K562 (cell line): ENCODE results near the gene FAM24A. TPM values are rescaled to one million over a fixed set of nuclear protein-coding genes. Genes with fewer than 3 reads are reported as not detected.

Experiments
- ATAC-seq: fragments of 200-7000 bp; cut with Tn5 transposase; 3 replicates; pipeline ENCODE4 v1.9.1; 2020; ENCODE audit warnings: moderate library complexity
- BruUV-seq: library from RNA; stranded (reverse); fragments of 400-500 nt; replicated peaks from 2 replicates; lab custom pipeline; 2021; lab: Mats Ljungman, UMichigan
- CTCF ChIA-PET: fragments of 300-600 bp; formaldehyde crosslinking; extraction: SDS; loops from one replicate; lab custom pipeline; 2021; ENCODE audit warnings: low intra/inter-chr PET ratio; lab: Yijun Ruan, JAX
- POLR2A ChIA-PET: fragments of 300-600, 350-650 bp; sonication (Branson Sonifier 250); formaldehyde crosslinking; extraction: SDS; loops from one replicate; lab custom pipeline; 2021; ENCODE audit warnings: antibody characterized with exemption, inconsistent platforms; lab: Yijun Ruan, JAX
- DNase-seq, 4 experiments: peaks; one replicate each; pipeline versions ENCODE4 v3.0.0 to v3.0.0-alpha.2; 2011 to 2018; ENCODE audit warnings: low spot score in 3 of 4, mixed read lengths in 3 of 4; ENCODE audit errors: extremely low read depth in 1 of 4
- FAIRE-seq: peaks from 2 replicates; lab custom pipeline; 2011; peaks lifted over from hg19 to GRCh38; lab: Jason Lieb, UNC
- H2AFZ ChIP-seq: 2 replicates; pipeline ENCODE4 v1.6.0; 2011; ENCODE audit warnings: low read depth, low read length, control low read depth, inconsistent platforms
- H3K27ac ChIP-seq: fragments of 200-600 bp; 3 replicates; pipeline ENCODE4 v1.8.0; 2011; ENCODE audit warnings: low read depth, mild to moderate bottlenecking, control low read depth, inconsistent platforms, low read length, moderate library complexity, mixed read lengths; ENCODE audit errors: extremely low read depth
- H3K27me3 ChIP-seq, 2 experiments: fragments of 300-600 bp in 1 of 2; 2 replicates in 1 of 2; 3 replicates in 1 of 2; pipeline versions ENCODE4 v1.6.0 to v1.8.0; 2011; ENCODE audit warnings: inconsistent platforms in 2 of 2, low read length in 2 of 2, mild to moderate bottlenecking in 1 of 2, mixed read lengths in 1 of 2, moderate library complexity in 1 of 2; ENCODE audit not compliant: control insufficient read depth in 2 of 2, insufficient read depth in 2 of 2
- H3K36me3 ChIP-seq: fragments of 300-600 bp; 3 replicates; pipeline ENCODE4 v1.8.0; 2011; ENCODE audit warnings: mild to moderate bottlenecking, low read length, inconsistent platforms; ENCODE audit not compliant: control insufficient read depth, insufficient read depth
- H3K4me1 ChIP-seq, 2 experiments: fragments of 200-600 bp in 1 of 2; replicated peaks in 1 of 2; 2 replicates in 1 of 2; 3 replicates in 1 of 2; pipeline versions ENCODE4 v1.5.1 to v1.8.0; 2011; ENCODE audit warnings: inconsistent platforms in 2 of 2, low read length in 2 of 2, mild to moderate bottlenecking in 1 of 2, mixed read lengths in 1 of 2, moderate library complexity in 1 of 2; ENCODE audit not compliant: control insufficient read depth in 2 of 2, insufficient read depth in 2 of 2
- H3K4me2 ChIP-seq: 2 replicates; pipeline ENCODE4 v1.6.1; 2011; ENCODE audit warnings: low read length, control low read depth, inconsistent platforms, mixed read lengths; ENCODE audit not compliant: insufficient read depth
- H3K4me3 ChIP-seq: fragments of 200-600 bp; sonication (generic), shearing (Covaris generic); 2 replicates; pipeline ENCODE4 v1.5.1; 2016; ENCODE audit warnings: control low read depth, inconsistent platforms
- H3K79me2 ChIP-seq: fragments of 200-600 bp; 3 replicates; pipeline ENCODE4 v1.8.0; 2011; ENCODE audit warnings: low read length, inconsistent platforms; ENCODE audit not compliant: control insufficient read depth, insufficient read depth
- H3K9ac ChIP-seq, 2 experiments: 2 replicates each; pipeline versions ENCODE4 v1.6.0 to v1.6.1; 2011; ENCODE audit warnings: low read depth in 2 of 2, low read length in 2 of 2, control low read depth in 1 of 2, inconsistent platforms in 1 of 2, mild to moderate bottlenecking in 1 of 2, mixed read lengths in 1 of 2; ENCODE audit not compliant: insufficient read depth in 1 of 2
- H3K9me1 ChIP-seq: one replicate; pipeline ENCODE4 v1.6.0; 2011; ENCODE audit warnings: inconsistent platforms, mild to moderate bottlenecking, low read length, moderate library complexity; ENCODE audit not compliant: control insufficient read depth, insufficient read depth
- H3K9me3 ChIP-seq: replicated peaks from 2 replicates; pipeline ENCODE4 v1.5.1; 2011; ENCODE audit warnings: low read depth, low read length, inconsistent platforms; ENCODE audit not compliant: control insufficient read depth, insufficient read depth
- H4K20me1 ChIP-seq: replicated peaks from 2 replicates; pipeline ENCODE4 v1.6.1; 2011; ENCODE audit warnings: low read length, inconsistent platforms, mixed read lengths; ENCODE audit not compliant: control insufficient read depth, insufficient read depth
- ADNP ChIP-seq: fragments of 200-800 bp; sonication (Bioruptor generic); IDR thresholded peaks from 2 replicates; pipeline ENCODE4 v1.6.1; 2016; ENCODE audit warnings: missing genetic modification characterization, missing compliant biosample characterization
- ESRRA ChIP-seq: fragments of 450-650 bp; IDR thresholded peaks from 2 replicates; pipeline ENCODE4 v1.6.1; 2014; ENCODE audit warnings: low read depth, mild to moderate bottlenecking, moderate library complexity, borderline replicate concordance
- HDAC6 ChIP-seq: IDR thresholded peaks from 2 replicates; pipeline ENCODE4 v1.6.1; 2012; ENCODE audit warnings: low read depth, mild to moderate bottlenecking, control low read depth, inconsistent platforms, low read length, moderate library complexity
- KHSRP ChIP-seq: fragments of 450-650 bp; IDR thresholded peaks from 2 replicates; pipeline ENCODE4 v1.6.1; 2017
- NR2C2 ChIP-seq, 2 experiments: fragments of 200-800 bp in 1 of 2; sonication (Bioruptor generic) in 1 of 2; sonication (generic) in 1 of 2; formaldehyde crosslinking in 1 of 2; IDR thresholded peaks; 2 replicates each; pipeline versions ENCODE4 v1.6.1 to v1.8.0; 2016 to 2022; ENCODE audit warnings: mild to moderate bottlenecking in 1 of 2, missing compliant biosample characterization in 1 of 2, missing genetic modification characterization in 1 of 2, missing genetic modification reagents in 1 of 2
- PHF20 ChIP-seq: fragments of 450-650 bp; IDR thresholded peaks from 2 replicates; pipeline ENCODE4 v1.6.1; 2018; ENCODE audit not compliant: partially characterized antibody
- ZNF134 ChIP-seq: fragments of 250-450 bp; sonication (Bioruptor Pico); conservative IDR thresholded peaks from 2 replicates; pipeline ENCODE4 v1.4.0; 2020
- WGBS: fragments of 100-300 bp; shearing (Covaris generic); methylation state at CpG from one replicate; pipeline ENCODE4 v1.1.6; 2016; ENCODE audit warnings: low coverage, mixed read lengths; ENCODE audit not compliant: insufficient coverage; ENCODE audit errors: missing lambda C conversion rate; 5-methylcytosine and 5-hydroxymethylcytosine counted together
- in situ Hi-C: fragments of 300-500 bp; cut with MboI; formaldehyde crosslinking; loops from 4 replicates; pipeline ENCODE4 v1.15.0; 2018; ENCODE audit warnings: inconsistent platforms, mixed read lengths
- intact Hi-C: fragments of 100-400 bp; cut with micrococcal nuclease; formaldehyde crosslinking; loops from 2 replicates; pipeline ENCODE4 v1.14.2; 2022
- polyA plus RNA-seq, 8 experiments: library from polyadenylated mRNA; depleted of rRNA in 4 of 8; stranded (reverse) in 5 of 8; unstranded in 3 of 8; fragments of >200 nt; fragmentation: Nextera tagmentation in 2 of 8; fragmentation: Illumina TruSeq in 1 of 8; extraction: Ambion mirVana in 2 of 8; extraction: Trizol in 1 of 8; gene quantifications; 2 replicates each; pipeline versions ENCODE4 v1.2.1 to v1.2.3, GENCODE V29; 2011 to 2014; ENCODE audit warnings: inconsistent platforms in 1 of 8, missing spikeins in 1 of 8
- total RNA-seq, 7 experiments: library from RNA; depleted of rRNA in 6 of 7; stranded (reverse); fragments of >200 nt in 6 of 7; fragmentation: Illumina TruSeq in 2 of 7; extraction: Trizol in 2 of 7; gene quantifications; 2 replicates each; pipeline versions ENCODE4 v1.2.1 to v1.2.3, GENCODE V29; 2011 to 2021; ENCODE audit warnings: low replicate concordance in 1 of 7
- TF ChIP-seq, protein P1 (sequence below): fragments of 450-650 bp; IDR thresholded peaks from 2 replicates; pipeline ENCODE4 v1.6.1; 2016; ENCODE audit warnings: mild to moderate bottlenecking
- TF ChIP-seq, protein P2 (sequence below): sonication (generic); formaldehyde crosslinking; IDR thresholded peaks from 2 replicates; pipeline ENCODE4 v1.5.0; 2020; ENCODE audit warnings: missing genetic modification reagents
- TF ChIP-seq, protein P3 (sequence below): fragments of 450-650 bp; IDR thresholded peaks from 2 replicates; pipeline ENCODE4 v1.6.1; 2014; ENCODE audit warnings: low read depth, mild to moderate bottlenecking, moderate library complexity, borderline replicate concordance
- TF ChIP-seq, protein P4 (sequence below): fragments of 250-450 bp; sonication (Bioruptor Pico); IDR thresholded peaks from 2 replicates; pipeline ENCODE4 v1.8.0; 2021; ENCODE audit warnings: moderate library complexity, mild to moderate bottlenecking, inconsistent platforms
- TF ChIP-seq, protein P5 (sequence below): sonication (generic); formaldehyde crosslinking; IDR thresholded peaks from 2 replicates; pipeline ENCODE4 v1.8.0; 2022; ENCODE audit warnings: mild to moderate bottlenecking, missing genetic modification reagents
- TF ChIP-seq, protein P6 (sequence below): fragments of 450-650 bp; IDR thresholded peaks from 2 replicates; pipeline ENCODE4 v1.6.1; 2017; ENCODE audit warnings: antibody characterized with exemption

Gene FAM24A
- total and polyA plus RNA-seq, 9 of the 15 experiments (the other 6 are each of a cell fraction or from before 2014, with no cell fraction given) = not detected

DNA sequence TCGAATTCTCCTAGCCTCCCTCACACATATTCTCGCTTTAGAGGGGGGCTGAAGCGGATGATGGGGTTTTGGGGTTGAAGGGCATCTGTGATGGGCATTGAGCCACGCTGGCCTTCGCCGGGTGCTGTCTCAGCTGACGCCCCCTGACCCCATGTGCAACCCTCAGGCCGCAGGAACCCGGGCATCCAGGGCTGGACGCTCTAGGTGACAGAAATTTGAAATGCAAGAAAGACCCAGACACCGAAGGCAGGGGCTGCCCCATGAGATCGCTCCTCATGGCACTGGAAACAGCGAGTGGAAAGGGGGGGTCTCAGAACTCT, 44.3 kb downstream of the FAM24A start:
- H3K27me3 ChIP-seq = no peaks in the 10 kb centered on the region
- no peak for FAIRE-seq
- H3K9me1 ChIP-seq = no peaks in the 10 kb centered on the region
- no peak for ATAC-seq
- no peaks in the 10 kb centered on the region for H3K9me3 ChIP-seq
- H3K36me3 ChIP-seq = peaks cover 17% of the 10 kb centered on the region; the same call in 1 of the 3 replicates
- peak overlapping the region; percentile 87 for H3K4me3 ChIP-seq
- peak overlapping the region; percentile 79 for H3K4me2 ChIP-seq
- in situ Hi-C loops (no loop called here), intact Hi-C loops (loop anchor here (5.0 kb wide), 1 partner anchor 77 kb away; the partner anchor contains the start of gene FAM24B)
- WGBS = 37% methylated on average over 10 of the region's 13 CpGs
- H4K20me1 ChIP-seq = no peaks in the 10 kb centered on the region
- ChIA-PET CTCF (no interaction called here), POLR2A (interaction anchor here (1.5 kb wide), 1 partner anchor 9 kb away, joined by 4 read pairs; no protein-coding TSS in a partner anchor)
- H3K9ac ChIP-seq = peak overlapping the region; percentile 84 to 92
- H3K27ac ChIP-seq = peak overlapping the region; percentile 74
- TSS peak; percentile 66 for BruUV-seq
- H3K79me2 ChIP-seq = peaks cover 44% of the 10 kb centered on the region
- H3K4me1 ChIP-seq = peaks cover 4 to 11% of the 10 kb centered on the region in 2 experiments; a peak in 3 of 5 replicates
- DNase-seq = no peak
- H2AFZ ChIP-seq = peak overlapping the region; percentile 93
- TF ChIP-seq, protein P1, sequence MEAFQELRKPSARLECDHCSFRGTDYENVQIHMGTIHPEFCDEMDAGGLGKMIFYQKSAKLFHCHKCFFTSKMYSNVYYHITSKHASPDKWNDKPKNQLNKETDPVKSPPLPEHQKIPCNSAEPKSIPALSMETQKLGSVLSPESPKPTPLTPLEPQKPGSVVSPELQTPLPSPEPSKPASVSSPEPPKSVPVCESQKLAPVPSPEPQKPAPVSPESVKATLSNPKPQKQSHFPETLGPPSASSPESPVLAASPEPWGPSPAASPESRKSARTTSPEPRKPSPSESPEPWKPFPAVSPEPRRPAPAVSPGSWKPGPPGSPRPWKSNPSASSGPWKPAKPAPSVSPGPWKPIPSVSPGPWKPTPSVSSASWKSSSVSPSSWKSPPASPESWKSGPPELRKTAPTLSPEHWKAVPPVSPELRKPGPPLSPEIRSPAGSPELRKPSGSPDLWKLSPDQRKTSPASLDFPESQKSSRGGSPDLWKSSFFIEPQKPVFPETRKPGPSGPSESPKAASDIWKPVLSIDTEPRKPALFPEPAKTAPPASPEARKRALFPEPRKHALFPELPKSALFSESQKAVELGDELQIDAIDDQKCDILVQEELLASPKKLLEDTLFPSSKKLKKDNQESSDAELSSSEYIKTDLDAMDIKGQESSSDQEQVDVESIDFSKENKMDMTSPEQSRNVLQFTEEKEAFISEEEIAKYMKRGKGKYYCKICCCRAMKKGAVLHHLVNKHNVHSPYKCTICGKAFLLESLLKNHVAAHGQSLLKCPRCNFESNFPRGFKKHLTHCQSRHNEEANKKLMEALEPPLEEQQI = no peak
- TF ChIP-seq, protein P2, sequence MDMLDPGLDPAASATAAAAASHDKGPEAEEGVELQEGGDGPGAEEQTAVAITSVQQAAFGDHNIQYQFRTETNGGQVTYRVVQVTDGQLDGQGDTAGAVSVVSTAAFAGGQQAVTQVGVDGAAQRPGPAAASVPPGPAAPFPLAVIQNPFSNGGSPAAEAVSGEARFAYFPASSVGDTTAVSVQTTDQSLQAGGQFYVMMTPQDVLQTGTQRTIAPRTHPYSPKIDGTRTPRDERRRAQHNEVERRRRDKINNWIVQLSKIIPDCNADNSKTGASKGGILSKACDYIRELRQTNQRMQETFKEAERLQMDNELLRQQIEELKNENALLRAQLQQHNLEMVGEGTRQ (CRISPR knock-in tag) = no peak
- TF ChIP-seq, protein P3, sequence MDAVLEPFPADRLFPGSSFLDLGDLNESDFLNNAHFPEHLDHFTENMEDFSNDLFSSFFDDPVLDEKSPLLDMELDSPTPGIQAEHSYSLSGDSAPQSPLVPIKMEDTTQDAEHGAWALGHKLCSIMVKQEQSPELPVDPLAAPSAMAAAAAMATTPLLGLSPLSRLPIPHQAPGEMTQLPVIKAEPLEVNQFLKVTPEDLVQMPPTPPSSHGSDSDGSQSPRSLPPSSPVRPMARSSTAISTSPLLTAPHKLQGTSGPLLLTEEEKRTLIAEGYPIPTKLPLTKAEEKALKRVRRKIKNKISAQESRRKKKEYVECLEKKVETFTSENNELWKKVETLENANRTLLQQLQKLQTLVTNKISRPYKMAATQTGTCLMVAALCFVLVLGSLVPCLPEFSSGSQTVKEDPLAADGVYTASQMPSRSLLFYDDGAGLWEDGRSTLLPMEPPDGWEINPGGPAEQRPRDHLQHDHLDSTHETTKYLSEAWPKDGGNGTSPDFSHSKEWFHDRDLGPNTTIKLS = no peak
- TF ChIP-seq, protein P4, sequence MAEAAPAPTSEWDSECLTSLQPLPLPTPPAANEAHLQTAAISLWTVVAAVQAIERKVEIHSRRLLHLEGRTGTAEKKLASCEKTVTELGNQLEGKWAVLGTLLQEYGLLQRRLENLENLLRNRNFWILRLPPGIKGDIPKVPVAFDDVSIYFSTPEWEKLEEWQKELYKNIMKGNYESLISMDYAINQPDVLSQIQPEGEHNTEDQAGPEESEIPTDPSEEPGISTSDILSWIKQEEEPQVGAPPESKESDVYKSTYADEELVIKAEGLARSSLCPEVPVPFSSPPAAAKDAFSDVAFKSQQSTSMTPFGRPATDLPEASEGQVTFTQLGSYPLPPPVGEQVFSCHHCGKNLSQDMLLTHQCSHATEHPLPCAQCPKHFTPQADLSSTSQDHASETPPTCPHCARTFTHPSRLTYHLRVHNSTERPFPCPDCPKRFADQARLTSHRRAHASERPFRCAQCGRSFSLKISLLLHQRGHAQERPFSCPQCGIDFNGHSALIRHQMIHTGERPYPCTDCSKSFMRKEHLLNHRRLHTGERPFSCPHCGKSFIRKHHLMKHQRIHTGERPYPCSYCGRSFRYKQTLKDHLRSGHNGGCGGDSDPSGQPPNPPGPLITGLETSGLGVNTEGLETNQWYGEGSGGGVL (CRISPR knock-in tag) = no peak
- TF ChIP-seq HDAC6 (no peak), ESRRA (no peak), ADNP (no peak), PHF20 (no peak), NR2C2 (CRISPR knock-in tag; IDR thresholded peaks at IDR 0.05) (no peak), NR2C2 (tag; IDR thresholded peaks at IDR 0.05) (peak; percentile 53; the same call in 1 of the 2 replicates), KHSRP (no peak), ZNF134 (no peak)
- TF ChIP-seq, protein P5, sequence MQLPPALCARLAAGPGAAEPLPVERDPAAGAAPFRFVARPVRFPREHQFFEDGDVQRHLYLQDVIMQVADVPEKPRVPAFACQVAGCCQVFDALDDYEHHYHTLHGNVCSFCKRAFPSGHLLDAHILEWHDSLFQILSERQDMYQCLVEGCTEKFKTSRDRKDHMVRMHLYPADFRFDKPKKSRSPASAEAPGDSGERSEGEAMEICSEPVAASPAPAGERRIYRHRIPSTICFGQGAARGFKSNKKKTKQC = 0 out of 2 replicates have a peak, but pooled peaks have one; percentile 0
- TF ChIP-seq, protein P6, sequence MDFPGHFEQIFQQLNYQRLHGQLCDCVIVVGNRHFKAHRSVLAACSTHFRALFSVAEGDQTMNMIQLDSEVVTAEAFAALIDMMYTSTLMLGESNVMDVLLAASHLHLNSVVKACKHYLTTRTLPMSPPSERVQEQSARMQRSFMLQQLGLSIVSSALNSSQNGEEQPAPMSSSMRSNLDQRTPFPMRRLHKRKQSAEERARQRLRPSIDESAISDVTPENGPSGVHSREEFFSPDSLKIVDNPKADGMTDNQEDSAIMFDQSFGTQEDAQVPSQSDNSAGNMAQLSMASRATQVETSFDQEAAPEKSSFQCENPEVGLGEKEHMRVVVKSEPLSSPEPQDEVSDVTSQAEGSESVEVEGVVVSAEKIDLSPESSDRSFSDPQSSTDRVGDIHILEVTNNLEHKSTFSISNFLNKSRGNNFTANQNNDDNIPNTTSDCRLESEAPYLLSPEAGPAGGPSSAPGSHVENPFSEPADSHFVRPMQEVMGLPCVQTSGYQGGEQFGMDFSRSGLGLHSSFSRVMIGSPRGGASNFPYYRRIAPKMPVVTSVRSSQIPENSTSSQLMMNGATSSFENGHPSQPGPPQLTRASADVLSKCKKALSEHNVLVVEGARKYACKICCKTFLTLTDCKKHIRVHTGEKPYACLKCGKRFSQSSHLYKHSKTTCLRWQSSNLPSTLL = no peak
